HG03442 (cell line): ENCODE data around the gene NOL4.

Experiments used
- ATAC-seq: cut with Tn5 transposase; IDR thresholded peaks from one replicate; pipeline ENCODE4 v1.9.1; 2021; ENCODE audit warnings: mild to moderate bottlenecking, moderate library complexity; ENCODE audit not compliant: unreplicated experiment

The NOL4 gene

GRCh38 chr18:34194239-34194638 is 30.5 kb downstream of the NOL4 start:
- no peak for ATAC-seq

- no peak for ATAC-seq
These were observed 34.9 kb downstream of the NOL4 start for GRCh38 chr18:34189656-34190435.
